DND-41 (cell line): ENCODE results near the gene BTG2.

Source experiments
- ATAC-seq: fragments of 200-7000 bp; cut with Tn5 transposase; 3 replicates; pipeline ENCODE4 v1.9.1; 2021; ENCODE audit warnings: low read depth; ENCODE audit not compliant: insufficient read depth
- DNase-seq: peaks from one replicate; pipeline ENCODE4 v3.0.0-alpha.2; 2020
- H2AFZ ChIP-seq: 2 replicates; pipeline ENCODE4 v1.6.0; 2012; ENCODE audit warnings: low read depth, low read length
- H3K27ac ChIP-seq: 2 replicates; pipeline ENCODE4 v1.5.1; 2012; ENCODE audit warnings: low read length, inconsistent platforms
- H3K27me3 ChIP-seq: fragments of 200-600 bp; sonication (generic); 2 replicates; pipeline ENCODE4 v1.6.0; 2012; ENCODE audit warnings: low read length, mild to moderate bottlenecking, inconsistent platforms; ENCODE audit not compliant: insufficient read depth, poor library complexity
- H3K36me3 ChIP-seq: 2 replicates; pipeline ENCODE4 v1.5.1; 2012; ENCODE audit warnings: low read length, inconsistent platforms; ENCODE audit not compliant: insufficient read depth
- H3K4me1 ChIP-seq: 2 replicates; pipeline ENCODE4 v1.5.1; 2012; ENCODE audit warnings: mild to moderate bottlenecking, low read length; ENCODE audit not compliant: insufficient read depth
- H3K4me2 ChIP-seq: 2 replicates; pipeline ENCODE4 v1.6.0; 2012; ENCODE audit warnings: mild to moderate bottlenecking, moderate library complexity, low read length, inconsistent platforms; ENCODE audit not compliant: insufficient read depth
- H3K4me3 ChIP-seq, 2 experiments: fragments of 200-600 bp in 1 of 2; shearing (Covaris generic) in 1 of 2; 2 replicates each; pipeline ENCODE4 v1.5.1; 2012 to 2016; ENCODE audit warnings: inconsistent platforms in 2 of 2, low read length in 2 of 2, mild to moderate bottlenecking in 2 of 2, low read depth in 1 of 2, moderate library complexity in 1 of 2
- H3K79me2 ChIP-seq: 2 replicates; pipeline ENCODE4 v1.6.0; 2012; ENCODE audit warnings: low read length, inconsistent platforms; ENCODE audit not compliant: insufficient read depth
- H3K9ac ChIP-seq: 2 replicates; pipeline ENCODE4 v1.6.0; 2012; ENCODE audit warnings: low read depth, mild to moderate bottlenecking, inconsistent platforms, low read length, moderate library complexity
- H3K9me3 ChIP-seq: 2 replicates; pipeline ENCODE4 v1.5.1; 2012; ENCODE audit warnings: low read length, moderate library complexity, mild to moderate bottlenecking, inconsistent platforms; ENCODE audit not compliant: insufficient read depth, severe bottlenecking
- H4K20me1 ChIP-seq: 2 replicates; pipeline ENCODE4 v1.6.0; 2012; ENCODE audit warnings: low read length; ENCODE audit not compliant: insufficient read depth
- CTCF ChIP-seq: IDR thresholded peaks from 2 replicates; pipeline ENCODE4 v1.5.1; 2012; ENCODE audit warnings: borderline replicate concordance, low read length, moderate library complexity, mild to moderate bottlenecking; ENCODE audit not compliant: poor library complexity, severe bottlenecking; ENCODE audit errors: extremely low read depth
- EZH2 ChIP-seq: IDR thresholded peaks from 3 replicates; pipeline ENCODE4 v1.6.1; 2012; ENCODE audit warnings: borderline replicate concordance, low read depth, mild to moderate bottlenecking, moderate library complexity, low read length, inconsistent platforms; ENCODE audit not compliant: severe bottlenecking

Gene BTG2

GRCh38 chr1:203275656-203276272, 29.6 kb upstream of the BTG2 start:
- no peak for TF ChIP-seq EZH2
- no peak for TF ChIP-seq CTCF
- H3K4me1 ChIP-seq = peaks cover 50% of the 10 kb centered on the region

GRCh38 chr1:203276408-203276807, 28.9 kb upstream of the BTG2 start:
- Histone ChIP-seq H3K36me3 (no peaks in the 10 kb centered on the region), H3K79me2 (no peaks in the 10 kb centered on the region), H3K4me2 (no peak overlapping the region), H3K9ac (no peak overlapping the region), H2AFZ (no peak overlapping the region), H3K4me1 (peaks cover 50% of the 10 kb centered on the region), H3K4me3 (no peak overlapping the region), H4K20me1 (no peaks in the 10 kb centered on the region), H3K27me3 (no peaks in the 10 kb centered on the region), H3K27ac (peak overlapping the region; percentile 19; the same call in 1 of the 2 replicates), H3K9me3 (no peaks in the 10 kb centered on the region)
- DNase-seq = no peak
- no peak for ATAC-seq
- TF ChIP-seq CTCF (no peak), EZH2 (no peak)

More at GRCh38 chr1:203275656-203276272, 29.6 kb upstream of the BTG2 start:
- H3K4me3 ChIP-seq = no peak overlapping the region
- H3K27ac ChIP-seq = no peak overlapping the region
- H3K4me2 ChIP-seq = no peak overlapping the region
- H3K79me2 ChIP-seq = no peaks in the 10 kb centered on the region
- no peaks in the 10 kb centered on the region for H3K9me3 ChIP-seq
- no peak overlapping the region for H2AFZ ChIP-seq
- H4K20me1 ChIP-seq = no peaks in the 10 kb centered on the region
- no peak overlapping the region for H3K9ac ChIP-seq
- no peaks in the 10 kb centered on the region for H3K27me3 ChIP-seq
- no peak for ATAC-seq
- DNase-seq = no peak
- no peaks in the 10 kb centered on the region for H3K36me3 ChIP-seq

- Histone ChIP-seq H3K79me2 (no peaks in the 10 kb centered on the region), H3K4me2 (no peak overlapping the region), H3K27me3 (no peaks in the 10 kb centered on the region), H3K36me3 (no peaks in the 10 kb centered on the region), H3K4me1 (peaks cover 50% of the 10 kb centered on the region), H3K9ac (peak overlapping the region; percentile 22), H3K9me3 (no peaks in the 10 kb centered on the region), H3K4me3 (no peak overlapping the region), H3K27ac (peak overlapping the region; percentile 19), H2AFZ (no peak overlapping the region), H4K20me1 (no peaks in the 10 kb centered on the region)
- TF ChIP-seq EZH2 (no peak), CTCF (no peak)
- no peak; the same call in 2 of the 3 replicates for ATAC-seq
- no peak for DNase-seq
Measured at GRCh38 chr1:203276916-203277545, 28.3 kb upstream of the BTG2 start.
